Uterus (tissue), 2 donors: ENCODE results near the gene AIFM3.

Experiments
- CTCF ChIP-seq, 4 experiments: fragments of 200-600 bp in 2 of 4; fragments of 450-650 bp in 2 of 4; sonication (generic) in 2 of 4; IDR thresholded peaks; one replicate each; pipeline ENCODE4 v1.5.1; 2016 to 2019; ENCODE audit warnings: antibody characterized with exemption in 4 of 4, mild to moderate bottlenecking in 2 of 4, moderate library complexity in 1 of 4
- POLR2A ChIP-seq, 2 donors: fragments of 450-650 bp; IDR thresholded peaks; one replicate each; pipeline ENCODE4 v1.6.1; 2016; ENCODE audit warnings: antibody characterized with exemption in 2 of 2, mild to moderate bottlenecking in 1 of 2, moderate library complexity in 1 of 2

- TF ChIP-seq POLR2A (IDR thresholded peaks at IDR 0.05) (no peak), CTCF (IDR thresholded peaks at IDR 0.05) (no peak)
Measured at GRCh38 chr22:20979940-20980453, 12.9 kb downstream of the AIFM3 start.
